NT2/D1 (cell line): ENCODE data around the gene TTC23.

ENCODE experiments used
- SUZ12 ChIP-seq: IDR thresholded peaks from 2 replicates; pipeline ENCODE4 v1.6.1; 2011; ENCODE audit not compliant: insufficient read length, insufficient read depth; ENCODE audit errors: extremely low read depth
- YY1 ChIP-seq: IDR thresholded peaks from 2 replicates; pipeline ENCODE4 v1.6.1; 2011; ENCODE audit not compliant: insufficient read length, insufficient read depth

- TF ChIP-seq SUZ12 (no peak), YY1 (no peak)
Measured at GRCh38 chr15:99109555-99110021, 139.8 kb downstream of the TTC23 start.
